GM19324 (cell line): ENCODE results near the gene UBA6.

Source experiments
- ATAC-seq: cut with Tn5 transposase; IDR thresholded peaks from one replicate; pipeline ENCODE4 v1.9.1; 2021; ENCODE audit warnings: mild to moderate bottlenecking, moderate library complexity; ENCODE audit not compliant: unreplicated experiment, low FRiP score

The UBA6 gene

DNA sequence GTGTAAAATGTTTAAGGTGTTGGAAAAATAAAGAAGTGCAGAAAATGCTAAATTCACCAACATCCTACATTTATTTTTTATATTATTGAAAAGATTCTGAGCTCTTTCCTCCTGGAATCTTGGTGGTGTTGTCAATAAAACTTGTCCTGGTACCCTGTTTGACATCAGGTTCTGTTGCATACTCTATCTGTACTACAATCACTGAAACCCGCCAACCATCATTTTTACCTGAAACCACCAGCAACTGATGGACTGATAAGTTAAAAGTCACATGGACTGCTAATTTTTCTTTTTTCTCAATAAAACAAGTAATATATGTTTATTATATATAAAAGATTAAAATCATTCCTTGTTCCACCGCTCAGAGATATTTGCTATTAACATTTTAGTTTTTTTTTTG, 119.0 kb downstream of the UBA6 start:
- ATAC-seq = no peak

- ATAC-seq = no peak
Measured at GRCh38 chr4:67581208-67581857, 119.6 kb downstream of the UBA6 start.

DNA sequence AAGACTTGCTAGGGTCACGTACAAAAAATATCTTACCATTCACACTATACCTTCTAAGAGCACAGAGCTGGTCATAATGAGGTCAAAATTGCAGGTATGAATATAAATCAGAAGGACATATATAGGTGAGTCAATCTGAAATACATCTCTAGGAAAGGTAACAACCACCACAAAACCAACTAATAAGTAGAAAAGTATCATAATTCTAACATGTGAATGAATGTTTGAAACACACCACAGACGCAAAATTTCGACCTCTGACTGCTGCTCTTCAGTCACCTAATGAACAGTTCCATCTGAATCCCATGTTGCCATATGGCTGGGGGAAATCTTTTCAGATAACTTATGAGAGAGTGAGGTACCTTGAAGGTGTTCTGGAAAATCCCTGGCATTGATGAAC, 120.4 kb downstream of the UBA6 start:
- no peak for ATAC-seq

DNA sequence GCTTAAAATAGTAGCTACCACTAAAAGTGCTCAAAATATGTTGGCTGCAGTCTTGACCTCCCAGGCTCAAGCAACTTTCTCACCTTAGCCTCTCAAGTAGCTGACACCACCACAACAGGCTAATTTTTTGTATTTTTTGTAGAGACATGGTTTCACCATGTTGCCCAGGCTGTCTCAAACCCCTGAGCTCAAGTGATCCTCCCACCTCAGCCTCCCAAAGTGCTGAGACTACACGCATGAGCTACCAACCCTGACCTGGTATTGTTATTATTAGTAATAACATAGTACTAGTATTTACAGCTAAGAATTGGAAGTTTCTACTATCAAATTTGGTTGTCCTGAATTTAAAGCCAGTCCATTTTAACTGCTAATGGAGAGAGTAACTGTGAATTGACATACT, 124.4 kb downstream of the UBA6 start:
- no peak for ATAC-seq

DNA sequence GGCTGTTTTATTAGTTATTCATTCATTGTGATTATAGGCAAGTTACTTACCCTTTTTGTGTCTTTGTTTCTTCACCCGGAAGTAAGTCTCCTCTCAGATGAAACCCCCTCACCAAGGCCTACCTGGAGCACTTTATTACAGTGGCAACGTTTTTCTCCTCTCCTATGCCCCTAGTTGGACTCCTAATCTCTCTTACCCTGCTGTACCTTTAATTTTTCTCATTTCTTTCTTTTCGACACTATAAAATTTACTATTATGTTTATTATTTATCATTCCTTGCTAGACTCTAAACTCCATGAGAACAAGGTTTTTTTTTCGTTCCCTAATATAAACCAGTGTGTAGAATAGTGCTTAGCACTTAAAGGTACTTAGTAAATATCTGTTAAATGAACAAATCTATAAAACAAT, 124.9 kb downstream of the UBA6 start:
- no peak for ATAC-seq

DNA sequence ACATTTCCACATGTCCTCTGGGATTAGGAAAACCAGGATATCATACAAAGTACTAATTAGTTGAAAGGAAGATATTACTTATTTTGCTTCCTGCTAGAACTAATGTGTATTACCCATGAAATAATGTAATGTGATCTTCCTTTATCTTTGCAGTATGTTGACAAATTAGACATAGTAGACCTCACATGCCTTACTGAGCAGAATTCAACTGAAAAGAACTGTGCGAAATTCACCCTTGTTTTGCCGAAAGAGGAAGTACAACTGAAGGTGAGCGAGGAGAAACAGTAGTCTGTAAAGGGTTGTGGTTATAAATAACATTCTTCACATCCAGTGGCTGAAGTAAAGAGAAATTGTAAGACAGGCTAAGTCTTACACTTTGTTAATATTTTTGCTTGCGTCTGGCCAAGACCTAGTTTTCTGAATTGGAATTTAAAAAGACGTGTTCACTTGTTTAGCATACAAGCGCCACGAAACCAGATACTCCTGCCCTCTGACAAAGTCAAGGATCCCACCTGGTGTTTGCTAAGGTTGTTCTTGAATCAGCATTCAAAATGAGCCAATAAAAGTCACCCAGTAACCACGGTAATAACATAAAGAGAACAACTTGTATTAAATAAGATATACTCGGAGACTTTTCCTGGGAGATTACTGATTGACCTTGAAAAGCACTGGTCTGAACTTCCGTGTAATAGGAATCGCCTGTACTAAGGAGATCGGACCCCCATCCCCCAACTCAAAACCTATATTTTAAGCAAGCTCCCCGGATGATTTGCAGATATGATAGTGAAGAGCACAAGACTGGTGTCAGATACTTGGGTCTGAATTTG, 125.5 kb downstream of the UBA6 start:
- ATAC-seq = peak; percentile 95

- ATAC-seq = no peak
Measured at GRCh38 chr4:67573193-67573592, 127.8 kb downstream of the UBA6 start.

DNA sequence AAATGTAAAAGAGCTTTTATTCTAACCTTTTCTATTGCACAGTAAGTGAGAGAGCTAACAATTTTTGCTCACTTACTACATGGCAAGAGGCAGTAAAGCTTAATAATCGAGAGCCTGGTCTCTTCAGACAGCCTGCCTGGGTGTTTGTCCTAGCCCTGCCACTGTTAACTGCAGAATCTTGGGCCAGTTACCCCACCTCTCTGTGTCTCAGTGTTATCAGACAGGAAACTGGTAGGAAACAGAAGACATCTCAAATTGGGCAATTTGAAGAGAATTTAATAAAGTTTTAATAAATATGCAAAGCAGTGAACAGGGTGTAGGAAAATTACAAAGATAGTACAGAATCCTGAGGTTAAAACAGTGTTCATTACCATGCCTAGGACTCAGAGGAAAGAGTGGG, 129.0 kb downstream of the UBA6 start:
- no peak for ATAC-seq

DNA sequence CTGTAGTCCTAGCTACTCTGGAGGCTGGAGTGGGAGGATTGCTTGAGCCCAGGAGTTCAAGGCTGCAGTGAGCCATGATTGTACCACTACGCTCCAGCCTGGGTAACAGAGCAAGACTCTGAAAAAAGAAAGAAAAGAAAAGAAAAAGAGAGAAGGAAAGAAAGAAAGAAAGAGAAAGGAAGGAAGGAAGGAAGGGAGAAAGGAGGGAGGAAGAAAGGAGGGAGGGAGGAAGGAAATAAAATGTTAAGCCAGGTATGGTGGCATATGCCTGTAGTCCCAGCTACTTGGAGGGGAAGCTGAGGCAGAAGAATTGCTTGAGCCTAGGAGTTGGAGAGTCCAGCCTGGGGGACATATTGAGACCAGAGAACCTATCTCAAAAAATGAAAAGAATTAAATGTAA, 130.4 kb downstream of the UBA6 start:
- ATAC-seq = no peak

DNA sequence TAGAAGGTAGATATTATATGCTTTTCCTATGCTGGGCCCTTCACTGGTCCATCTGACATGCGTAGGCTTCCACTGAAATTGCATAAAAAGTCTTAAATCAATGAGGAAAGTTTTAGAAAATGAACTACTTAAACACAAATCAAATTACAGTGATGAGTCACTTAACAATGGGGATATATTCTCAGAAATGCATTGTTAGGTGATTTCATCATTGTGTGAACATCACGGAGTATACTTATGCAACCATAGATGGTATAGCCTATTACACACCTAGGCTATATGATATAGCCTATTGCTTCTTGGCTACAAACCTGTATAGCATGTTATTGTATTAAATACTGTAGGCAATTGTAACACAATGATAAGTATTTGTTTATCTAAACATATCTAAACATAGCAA, 132.1 kb downstream of the UBA6 start:
- ATAC-seq = no peak

DNA sequence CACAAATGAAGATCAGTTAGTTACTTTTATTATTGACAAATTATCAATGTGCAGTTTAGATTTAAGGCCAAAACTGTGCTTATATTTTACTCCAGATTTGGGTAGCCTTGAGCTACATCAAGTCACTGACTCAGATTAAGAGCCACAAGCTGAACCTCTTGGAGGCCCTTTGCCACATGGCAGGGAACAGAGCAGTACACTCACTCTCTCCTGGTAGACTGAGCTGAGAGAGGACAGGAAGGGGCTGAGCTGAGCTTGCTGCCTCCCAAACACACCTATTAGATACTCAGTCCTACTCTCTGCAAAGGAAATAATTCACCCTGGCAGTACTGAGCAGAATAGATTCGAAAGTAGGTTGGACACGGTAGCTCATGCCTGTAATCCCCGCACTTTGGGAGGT, 134.6 kb downstream of the UBA6 start:
- ATAC-seq = no peak

- no peak for ATAC-seq
Measured at GRCh38 chr4:67565284-67565683, 135.7 kb downstream of the UBA6 start.
